ENCODE measurements around the gene EHD3.

EHD3 gene

DNA sequence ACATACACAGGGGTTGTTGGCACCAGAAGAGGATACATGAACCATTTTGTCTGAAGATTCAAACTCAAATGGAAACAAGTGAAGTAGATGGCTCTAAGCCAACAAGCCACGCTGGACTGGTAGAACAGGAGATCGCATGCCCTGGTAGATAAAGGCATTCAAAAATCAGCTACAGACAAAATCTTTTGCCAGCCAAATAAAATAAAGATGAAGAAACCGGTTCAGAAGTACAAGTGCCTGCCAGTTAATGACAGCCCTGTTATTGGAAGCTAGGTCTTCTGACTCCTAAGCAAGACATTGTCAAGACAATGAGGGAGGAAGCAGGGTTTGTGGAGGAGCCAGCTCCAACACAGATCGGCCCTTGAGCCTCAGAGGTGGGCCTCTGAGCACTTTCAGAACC, 52.3 kb downstream of the EHD3 start:
- H3K4me1 Mint-ChIP-seq: no peaks in the 10 kb centered on the region
- H3K4me3 Mint-ChIP-seq: no peak overlapping the region
- TF ChIP-seq, protein P1, sequence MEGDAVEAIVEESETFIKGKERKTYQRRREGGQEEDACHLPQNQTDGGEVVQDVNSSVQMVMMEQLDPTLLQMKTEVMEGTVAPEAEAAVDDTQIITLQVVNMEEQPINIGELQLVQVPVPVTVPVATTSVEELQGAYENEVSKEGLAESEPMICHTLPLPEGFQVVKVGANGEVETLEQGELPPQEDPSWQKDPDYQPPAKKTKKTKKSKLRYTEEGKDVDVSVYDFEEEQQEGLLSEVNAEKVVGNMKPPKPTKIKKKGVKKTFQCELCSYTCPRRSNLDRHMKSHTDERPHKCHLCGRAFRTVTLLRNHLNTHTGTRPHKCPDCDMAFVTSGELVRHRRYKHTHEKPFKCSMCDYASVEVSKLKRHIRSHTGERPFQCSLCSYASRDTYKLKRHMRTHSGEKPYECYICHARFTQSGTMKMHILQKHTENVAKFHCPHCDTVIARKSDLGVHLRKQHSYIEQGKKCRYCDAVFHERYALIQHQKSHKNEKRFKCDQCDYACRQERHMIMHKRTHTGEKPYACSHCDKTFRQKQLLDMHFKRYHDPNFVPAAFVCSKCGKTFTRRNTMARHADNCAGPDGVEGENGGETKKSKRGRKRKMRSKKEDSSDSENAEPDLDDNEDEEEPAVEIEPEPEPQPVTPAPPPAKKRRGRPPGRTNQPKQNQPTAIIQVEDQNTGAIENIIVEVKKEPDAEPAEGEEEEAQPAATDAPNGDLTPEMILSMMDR (IDR thresholded peaks at IDR 0.05; ENCODE audit: unreplicated experiment in 3 of 3): no peak
- H3K9me3 Mint-ChIP-seq: no peaks in the 10 kb centered on the region
- H3K27me3 Mint-ChIP-seq (ENCODE audit: low read depth): no peaks in the 10 kb centered on the region
- H3K36me3 Mint-ChIP-seq (ENCODE audit: low read depth): no peaks in the 10 kb centered on the region
- H3K27ac Mint-ChIP-seq: no peak overlapping the region

DNA sequence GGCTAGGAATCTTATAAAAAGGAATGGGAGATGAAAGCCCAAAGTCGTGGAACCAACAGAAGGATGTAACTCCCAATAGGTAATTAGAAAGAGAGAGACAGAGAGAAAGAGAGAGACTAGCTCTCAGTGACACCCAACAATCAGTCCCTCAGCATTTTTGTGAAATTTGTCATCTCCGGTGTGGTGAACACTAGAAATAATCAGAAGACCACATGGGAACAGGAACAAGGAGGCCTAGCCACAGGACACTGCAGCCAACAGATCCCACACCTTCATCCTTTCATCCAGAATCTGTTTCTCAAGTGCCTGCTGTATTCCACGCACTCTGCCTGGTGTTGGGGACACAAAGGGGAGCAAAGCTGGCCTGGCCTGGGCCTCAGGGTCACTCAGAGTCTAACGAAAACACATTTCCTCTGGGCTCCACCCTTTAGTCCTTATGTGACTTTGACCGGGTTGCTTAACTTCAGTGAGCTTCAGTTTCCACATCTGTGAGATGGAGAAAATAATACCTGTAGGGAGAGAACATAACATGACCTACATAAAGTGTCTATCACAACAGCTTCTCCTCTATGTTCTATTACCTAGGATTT, 53.1 kb downstream of the EHD3 start:
- H3K4me1 Mint-ChIP-seq: no peaks in the 10 kb centered on the region
- no peaks in the 10 kb centered on the region for H3K27me3 Mint-ChIP-seq (ENCODE audit: low read depth)
- no peak overlapping the region for H3K4me3 Mint-ChIP-seq
- peak overlapping the region in 1 of 3 experiments; percentile 24 for H3K27ac Mint-ChIP-seq
- TF ChIP-seq, protein P1 (IDR thresholded peaks at IDR 0.05; ENCODE audit: unreplicated experiment in 3 of 3): no peak
- H3K36me3 Mint-ChIP-seq (ENCODE audit: low read depth): no peaks in the 10 kb centered on the region
- no peaks in the 10 kb centered on the region for H3K9me3 Mint-ChIP-seq

DNA sequence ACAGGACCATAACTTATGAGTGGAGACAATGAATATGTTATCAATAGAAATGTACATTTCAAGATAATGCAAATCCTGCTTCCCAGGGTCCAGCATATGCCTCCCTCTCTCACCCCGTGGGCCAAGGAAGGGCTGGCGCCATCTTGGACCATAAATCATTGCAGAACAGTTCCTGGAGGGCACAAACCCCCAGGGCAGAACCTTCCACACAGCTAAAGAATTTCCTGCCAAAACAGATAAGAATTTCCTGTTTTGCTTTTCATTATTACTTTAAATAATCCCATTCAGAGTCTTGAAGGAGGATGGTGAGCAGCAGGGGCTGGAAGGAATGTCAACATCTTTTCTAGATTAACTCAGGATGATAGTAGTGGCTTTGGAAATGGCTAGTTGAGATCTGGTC, 53.7 kb downstream of the EHD3 start:
- no peaks in the 10 kb centered on the region for H3K27me3 Mint-ChIP-seq (ENCODE audit: low read depth)
- no peaks in the 10 kb centered on the region for H3K36me3 Mint-ChIP-seq (ENCODE audit: low read depth)
- TF ChIP-seq, protein P1 (IDR thresholded peaks at IDR 0.05; ENCODE audit: unreplicated experiment in 3 of 3): no peak
- peak overlapping the region in 2 of 3 experiments; percentile 24 to 38 for H3K27ac Mint-ChIP-seq
- no peaks in the 10 kb centered on the region for H3K4me1 Mint-ChIP-seq
- H3K4me3 Mint-ChIP-seq: no peak overlapping the region
- no peaks in the 10 kb centered on the region for H3K9me3 Mint-ChIP-seq

DNA sequence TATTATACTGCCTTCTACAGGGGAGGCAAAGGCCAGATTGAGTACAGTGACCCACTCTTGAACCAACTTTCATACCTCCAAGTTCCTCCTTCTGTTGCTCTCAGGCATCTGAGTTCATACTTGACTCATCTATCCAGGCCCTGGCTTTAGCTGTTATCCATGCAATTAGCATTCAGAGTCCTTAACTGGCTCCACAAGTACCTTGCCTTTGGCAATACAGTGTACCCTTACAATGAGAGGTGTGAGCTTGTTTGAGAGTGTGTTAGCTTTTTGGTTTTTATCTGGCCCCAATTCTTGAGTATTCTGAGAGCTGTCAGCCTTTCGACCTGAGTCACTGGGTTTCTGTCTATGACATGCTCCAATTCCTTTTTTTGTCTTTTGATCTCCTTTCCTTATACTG, 60.2 kb downstream of the EHD3 start:
- TF ChIP-seq, protein P1 (IDR thresholded peaks at IDR 0.05; ENCODE audit: unreplicated experiment in 3 of 3): no peak
- Mint-ChIP-seq H3K9me3 (no peaks in the 10 kb centered on the region), H3K27me3 (ENCODE audit: low read depth) (peaks cover 18% of the 10 kb centered on the region), H3K36me3 (ENCODE audit: low read depth) (no peaks in the 10 kb centered on the region), H3K27ac (no peak overlapping the region), H3K4me3 (no peak overlapping the region), H3K4me1 (no peaks in the 10 kb centered on the region)

DNA sequence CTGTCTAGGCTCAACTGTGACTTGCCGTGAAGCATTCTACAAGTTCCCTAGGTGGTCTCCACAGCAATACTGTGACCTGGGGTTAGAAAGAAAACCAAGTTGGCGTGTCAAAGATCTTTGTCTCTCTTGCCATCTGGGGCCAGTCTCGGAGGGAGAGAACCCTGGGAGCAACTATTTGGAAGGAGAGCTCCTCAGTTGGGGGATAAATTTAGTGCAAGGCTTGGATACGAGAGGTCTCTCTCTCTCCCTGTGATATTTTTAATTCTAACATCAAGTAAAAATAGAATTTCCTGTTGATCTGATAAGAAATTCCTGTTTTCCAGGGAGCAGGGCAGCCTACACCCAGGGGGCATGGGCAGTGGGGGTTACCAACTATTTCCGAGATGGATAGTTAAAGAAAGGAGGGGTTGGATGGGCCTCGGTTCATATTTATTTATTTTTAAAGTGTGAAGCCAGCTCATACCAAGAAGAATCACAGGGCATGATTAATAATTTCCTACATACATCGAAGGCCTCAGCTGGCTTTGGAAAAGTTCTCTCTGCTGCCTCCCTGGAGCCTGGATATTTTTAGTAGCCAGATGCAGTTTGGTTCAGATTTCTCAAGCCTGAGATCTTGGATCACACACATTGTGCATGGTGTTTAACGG, 62.8 kb downstream of the EHD3 start:
- peaks cover 18% of the 10 kb centered on the region for H3K27me3 Mint-ChIP-seq (ENCODE audit: low read depth)
- no peaks in the 10 kb centered on the region for H3K36me3 Mint-ChIP-seq (ENCODE audit: low read depth)
- no peak overlapping the region for H3K4me3 Mint-ChIP-seq
- H3K4me1 Mint-ChIP-seq: no peaks in the 10 kb centered on the region
- no peak overlapping the region for H3K27ac Mint-ChIP-seq
- no peaks in the 10 kb centered on the region for H3K9me3 Mint-ChIP-seq
- TF ChIP-seq, protein P1 (IDR thresholded peaks at IDR 0.05; ENCODE audit: unreplicated experiment in 3 of 3): no peak

DNA sequence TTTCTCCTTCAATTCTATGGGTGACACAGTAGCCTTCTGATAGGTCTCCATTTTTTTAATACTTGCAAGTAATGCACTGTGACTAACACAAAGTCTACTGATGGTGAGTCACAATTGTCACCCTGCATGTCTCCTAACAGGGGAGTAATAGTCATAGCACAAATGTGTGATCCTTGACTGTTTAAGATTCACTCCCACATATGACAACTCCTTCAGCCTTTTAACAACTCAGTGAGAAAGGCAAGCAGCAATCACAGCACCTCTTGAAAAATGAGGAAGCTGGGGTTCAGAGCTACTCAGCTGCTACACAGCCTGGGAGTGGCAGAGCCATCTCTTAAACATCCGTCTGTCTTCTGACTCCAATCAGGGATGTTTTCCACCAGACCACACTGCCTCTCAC, 63.8 kb downstream of the EHD3 start:
- H3K27me3 Mint-ChIP-seq (ENCODE audit: low read depth): peaks cover 18% of the 10 kb centered on the region
- H3K4me1 Mint-ChIP-seq: no peaks in the 10 kb centered on the region
- H3K36me3 Mint-ChIP-seq (ENCODE audit: low read depth): no peaks in the 10 kb centered on the region
- no peak overlapping the region for H3K4me3 Mint-ChIP-seq
- no peaks in the 10 kb centered on the region for H3K9me3 Mint-ChIP-seq
- TF ChIP-seq, protein P1 (IDR thresholded peaks at IDR 0.05; ENCODE audit: unreplicated experiment in 3 of 3): no peak
- H3K27ac Mint-ChIP-seq: no peak overlapping the region
